Fibroblast of skin of right biceps (primary cell): Measurements from ENCODE around the gene ZNF503.

Experiments used
- DNase-seq: peaks from one replicate; pipeline ENCODE4 v3.0.0-alpha.2; 2013

Gene ZNF503

DNA sequence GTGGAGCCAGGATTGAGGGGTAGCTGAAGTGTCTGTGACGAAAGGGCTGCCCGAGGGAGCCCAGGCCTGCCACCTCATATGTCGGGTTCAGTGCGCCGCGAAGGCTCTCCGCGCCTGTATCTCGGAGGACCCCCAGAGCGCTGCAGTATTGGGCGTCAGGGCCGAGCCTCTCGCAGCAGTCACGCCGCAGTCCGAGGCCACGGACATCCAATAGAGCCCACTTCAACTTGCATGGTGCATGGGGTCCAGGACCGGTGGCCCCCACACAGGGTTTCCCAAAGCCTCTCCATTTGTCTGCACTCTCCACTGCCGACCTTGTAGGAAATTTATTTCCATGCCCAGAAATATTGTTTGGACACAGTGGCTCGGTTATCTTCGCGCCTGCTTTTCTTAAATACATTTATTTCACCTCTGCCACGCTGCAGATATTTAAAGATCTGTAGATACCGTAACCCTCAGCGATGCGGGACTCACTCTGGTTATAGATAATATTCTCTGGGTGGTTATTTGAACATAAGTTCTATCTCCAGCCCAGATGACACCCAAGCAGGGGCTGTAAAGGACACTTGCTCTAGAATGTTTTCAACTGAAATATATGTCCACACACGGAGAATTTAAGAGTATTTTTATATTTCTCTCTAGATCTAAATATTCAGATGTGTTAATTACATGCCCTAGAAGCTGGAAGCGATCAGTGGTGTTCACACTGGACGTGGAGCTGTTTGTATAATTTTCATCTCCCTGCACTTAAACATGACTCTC, 5.1 kb upstream of the ZNF503 start:
- no peak for DNase-seq

DNA sequence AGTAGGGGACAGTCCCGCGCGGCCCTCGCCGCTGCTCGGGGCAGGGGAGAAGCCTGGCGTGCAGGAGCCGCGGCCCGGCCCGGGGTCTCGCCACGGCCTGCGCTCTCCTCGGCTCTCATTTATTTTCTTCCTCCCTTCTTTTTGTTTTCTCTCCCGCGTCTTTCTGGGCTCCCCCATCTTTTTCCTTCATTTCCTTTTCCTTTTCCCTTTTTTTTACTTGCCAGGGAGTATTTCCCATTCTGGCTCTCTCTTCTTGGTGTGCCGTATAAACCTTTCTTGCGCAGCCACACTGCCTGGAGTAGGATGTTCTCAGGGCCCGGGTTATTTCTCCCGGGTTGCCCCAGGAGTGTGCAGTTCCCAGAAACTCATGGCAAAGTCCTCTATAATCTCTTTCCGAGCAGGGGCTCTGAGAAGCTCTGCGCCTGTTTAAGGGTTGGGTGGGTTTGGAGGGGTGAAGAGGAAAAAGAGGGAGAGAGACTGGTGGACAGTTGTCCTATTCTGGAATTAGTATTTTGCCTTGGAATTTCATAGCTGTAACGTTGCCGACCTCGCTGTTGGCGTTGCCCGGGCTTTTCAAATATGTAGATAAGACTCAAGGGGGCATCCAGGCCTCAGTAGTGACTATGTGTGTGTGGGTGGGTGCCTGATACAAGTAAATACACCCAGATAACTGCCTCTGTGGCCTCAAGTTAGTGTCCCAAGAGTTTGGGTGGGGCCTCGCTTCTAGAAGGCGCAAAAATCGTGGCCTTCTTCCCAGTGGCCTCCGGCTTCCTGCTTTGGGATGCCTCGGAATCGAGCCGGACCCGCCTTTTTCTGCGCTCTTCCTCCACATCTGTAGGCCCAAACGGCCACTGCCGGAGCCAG, 4.3 kb upstream of the ZNF503 start:
- no peak for DNase-seq

- DNase-seq: no peak
Observed at GRCh38 chr10:75404815-75405597, 3.4 kb upstream of the ZNF503 start.

DNA sequence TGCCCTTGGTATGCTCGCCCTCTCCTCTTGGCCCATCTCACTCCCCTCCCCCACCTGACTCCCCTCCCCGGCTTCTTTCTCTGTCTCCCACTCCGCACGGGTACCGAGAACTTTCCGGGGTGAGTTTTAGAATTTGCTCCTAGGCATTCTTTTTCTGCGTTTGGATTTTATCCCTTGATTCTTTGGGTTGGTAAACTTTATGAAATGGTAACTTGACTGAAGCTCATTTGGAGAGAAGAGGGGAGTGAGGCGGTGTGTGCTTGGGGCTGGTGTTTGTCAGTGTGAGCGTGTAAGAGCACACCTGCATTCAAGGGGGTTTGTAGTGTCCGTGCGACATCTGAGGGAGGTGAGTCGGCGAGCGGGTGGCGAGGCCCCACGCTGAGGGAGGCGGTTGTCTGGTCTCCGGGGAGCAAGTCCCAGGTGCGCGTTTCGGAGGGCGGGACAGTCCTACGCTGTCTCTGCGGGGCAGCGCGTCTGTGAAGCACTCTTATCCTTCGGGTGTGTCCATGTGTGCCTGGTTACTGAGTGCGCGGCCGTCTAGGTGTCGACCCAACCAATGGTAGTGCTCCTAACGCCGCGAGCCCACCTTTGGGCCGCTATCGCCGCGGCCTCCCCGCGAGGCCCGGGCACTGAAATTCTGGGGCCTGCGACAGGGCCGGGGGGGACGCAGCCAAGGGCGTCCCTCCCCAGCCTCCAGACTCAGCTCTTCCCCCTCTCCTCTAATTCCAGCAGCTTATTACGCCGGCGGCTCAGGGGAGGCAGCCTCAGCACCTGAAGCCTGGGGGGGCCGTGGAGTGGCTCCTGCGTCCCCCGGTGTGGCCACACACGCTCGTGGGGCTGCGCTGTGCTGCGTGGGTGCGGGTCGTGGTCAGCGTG, 2.6 kb upstream of the ZNF503 start:
- DNase-seq: no peak

- peak; percentile 37 for DNase-seq
Observed at GRCh38 chr10:75403144-75403938, 1.8 kb upstream of the ZNF503 start.

- no peak for DNase-seq
Observed at GRCh38 chr10:75402486-75403143, 1.1 kb upstream of the ZNF503 start.

GRCh38 chr10:75400771-75401568, 594 bp downstream of the ZNF503 start:
- DNase-seq: peak; percentile 79

DNA sequence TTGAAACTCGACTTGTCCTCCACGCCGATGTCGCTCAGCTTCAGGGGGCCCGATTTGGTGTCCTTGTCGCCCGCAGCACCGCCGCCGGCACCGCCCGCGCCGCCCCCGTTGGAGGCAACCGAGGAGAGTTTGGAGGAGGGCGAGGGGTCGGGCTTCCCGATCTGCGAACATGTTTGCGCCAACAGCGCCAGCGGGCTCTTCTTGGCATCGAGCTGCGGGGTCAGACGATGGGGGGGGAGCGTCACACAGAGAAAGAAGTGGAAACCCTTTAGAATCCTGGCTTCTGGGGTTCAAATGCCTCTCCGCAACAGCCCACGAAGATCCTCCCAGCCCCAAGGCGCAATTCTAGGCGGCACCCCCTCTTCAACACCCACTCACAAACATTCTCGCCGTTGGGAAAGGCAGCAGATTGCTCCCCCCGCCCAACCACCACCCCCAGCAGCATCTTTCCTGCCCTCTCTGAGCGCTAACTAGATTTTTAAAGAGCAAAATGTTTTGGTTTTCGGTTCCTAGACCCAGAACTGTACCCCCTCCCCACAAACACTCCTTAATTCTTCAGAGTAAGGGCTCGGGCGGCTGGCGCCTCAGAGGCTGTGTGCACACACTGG, 1.3 kb downstream of the ZNF503 start:
- no peak for DNase-seq

DNA sequence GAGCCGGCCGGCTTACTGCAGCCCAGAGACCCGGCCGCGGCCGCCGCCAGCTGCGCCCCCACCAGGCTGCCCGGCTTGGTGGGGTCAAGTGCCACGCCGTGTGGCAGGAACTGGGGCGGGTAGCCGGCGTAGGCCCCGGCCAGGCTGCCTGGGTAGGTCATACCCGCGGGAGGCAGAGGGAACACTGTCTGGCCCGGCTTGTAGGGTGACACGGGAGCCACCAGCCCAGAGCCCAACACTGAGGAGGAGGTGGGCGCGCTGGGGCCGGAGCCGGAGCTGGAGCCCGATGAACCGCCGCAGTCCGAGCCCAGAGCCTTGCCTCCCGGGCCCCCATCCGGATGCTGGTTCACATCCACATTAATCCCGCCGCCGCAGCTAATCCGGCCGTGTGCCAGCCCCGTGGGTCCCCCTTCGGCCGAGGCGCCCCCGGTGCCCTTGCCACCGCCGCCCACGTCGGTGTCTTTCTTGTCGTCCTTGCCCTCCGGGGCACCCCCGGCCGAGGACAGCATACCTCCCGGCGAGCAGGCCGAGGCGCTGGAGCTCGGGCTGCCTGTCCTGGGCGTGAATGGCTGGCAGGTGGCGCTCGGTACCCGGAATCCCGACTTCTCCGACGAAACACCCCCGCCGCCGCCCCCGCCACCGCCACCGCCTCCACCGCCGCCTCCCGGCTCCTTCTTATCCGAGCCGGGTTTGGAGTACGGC, 2.0 kb downstream of the ZNF503 start:
- peak; percentile 84 for DNase-seq

DNA sequence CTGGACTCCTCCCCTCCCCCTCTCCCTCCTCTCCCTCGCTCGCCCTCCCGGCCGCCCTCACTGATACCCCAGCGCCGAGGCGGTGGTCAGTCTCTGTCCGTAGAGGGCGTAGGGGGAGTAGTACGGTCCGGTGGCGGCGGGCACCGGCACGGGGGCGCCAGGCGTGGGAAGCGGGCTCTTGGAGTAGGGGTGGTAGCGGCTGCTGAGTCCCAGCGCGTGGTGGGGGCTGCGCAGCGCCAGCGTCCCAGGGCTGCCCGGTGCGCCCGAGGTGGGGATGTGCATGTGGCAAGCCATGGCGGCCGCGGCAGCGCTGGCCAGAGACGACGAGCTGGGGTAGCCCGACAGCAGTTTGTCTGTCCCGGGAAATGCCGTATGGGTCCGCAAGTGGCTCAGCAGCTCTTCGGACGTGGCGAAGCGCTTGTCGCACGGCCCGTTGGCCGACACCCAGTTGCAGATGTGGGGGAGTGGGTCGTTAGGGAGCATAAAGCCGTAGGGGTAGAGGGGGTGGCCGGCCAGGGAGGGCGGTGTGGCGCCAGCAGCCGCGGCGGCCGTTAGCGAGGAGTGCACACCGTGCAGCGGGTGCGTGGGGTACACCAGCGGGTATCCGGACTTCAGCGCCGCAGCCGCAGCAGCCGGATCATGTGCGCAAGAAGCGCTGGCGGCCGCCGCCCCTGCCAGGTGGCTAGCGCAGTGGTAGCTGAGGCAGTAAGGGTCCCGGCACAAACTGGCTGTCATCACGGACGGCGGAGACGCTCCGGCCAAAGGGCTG, 2.7 kb downstream of the ZNF503 start:
- peak; percentile 52 for DNase-seq

- no peak for DNase-seq
Observed at GRCh38 chr10:75398200-75398691, 3.3 kb downstream of the ZNF503 start.

DNA sequence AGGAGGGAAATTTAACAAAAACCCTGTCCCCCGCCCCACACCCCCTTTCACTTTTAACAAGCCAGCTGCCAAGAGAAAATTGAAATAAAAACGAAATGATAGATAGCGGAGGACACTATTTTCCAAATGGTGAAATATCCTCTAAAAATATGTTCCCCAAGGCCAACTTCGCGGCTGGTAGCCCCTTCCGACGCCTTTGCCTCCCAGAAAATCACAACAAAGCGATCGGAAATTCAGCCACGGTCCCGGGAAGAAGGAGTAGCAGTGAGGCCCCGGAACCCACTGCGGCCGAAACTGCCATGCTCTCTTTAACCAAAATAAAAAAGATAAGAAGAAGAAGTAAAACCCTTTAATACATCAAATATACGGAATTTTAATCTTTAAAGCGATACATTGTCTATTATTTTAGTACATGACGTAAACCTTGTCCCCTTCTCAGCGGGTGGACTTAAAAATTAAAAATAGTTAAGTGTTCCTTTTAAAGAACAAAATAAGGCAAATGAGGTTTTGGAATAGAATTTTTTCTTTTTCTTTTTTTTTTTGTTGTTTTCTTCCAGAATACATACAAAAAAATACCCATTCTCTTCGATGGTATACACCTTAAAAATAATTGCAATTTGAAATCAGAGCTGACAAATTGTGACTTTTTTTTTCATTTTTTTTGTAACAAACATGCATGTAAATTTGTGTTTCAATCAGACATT, 3.9 kb downstream of the ZNF503 start:
- DNase-seq: peak; percentile 51

GRCh38 chr10:75396631-75397495, 4.7 kb downstream of the ZNF503 start:
- DNase-seq: peak; percentile 57

DNA sequence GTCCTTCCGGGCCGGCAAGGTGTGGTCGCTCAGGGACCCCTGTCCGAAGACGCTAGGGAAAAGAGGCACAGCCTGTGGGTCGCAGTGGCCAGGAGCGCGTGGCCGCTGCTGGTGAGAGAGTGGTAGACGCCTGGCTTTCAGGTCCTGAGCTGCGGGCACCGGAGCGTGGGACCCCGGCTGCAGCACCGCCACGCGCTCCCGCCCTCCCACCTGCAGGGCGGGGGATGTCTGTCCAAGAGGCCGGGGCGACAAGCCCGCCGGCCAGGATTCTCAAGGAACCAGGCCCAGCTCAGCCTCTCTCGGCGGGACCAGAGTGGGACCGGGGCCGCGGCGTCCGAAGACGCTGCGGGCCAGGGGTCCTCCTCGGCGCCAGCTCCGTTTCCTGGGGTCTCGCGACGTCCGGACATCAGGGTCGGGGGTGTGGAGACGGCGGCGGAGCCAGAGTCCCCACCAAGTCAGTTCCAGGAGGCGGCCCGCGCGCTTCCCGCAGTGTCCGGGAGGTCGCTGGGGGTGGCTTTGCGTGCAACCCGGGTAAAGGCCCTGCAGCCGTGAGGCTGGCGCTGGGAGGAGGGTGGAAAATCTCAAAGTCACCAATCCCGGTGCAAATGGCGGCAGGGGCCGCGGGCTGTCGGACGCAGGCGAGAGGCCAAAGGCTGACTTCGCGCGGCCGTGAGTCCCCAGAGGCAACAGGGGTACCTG, 5.5 kb downstream of the ZNF503 start:
- peak; percentile 54 for DNase-seq
